ENCODE results near the gene IRF7.

The IRF7 gene

DNA sequence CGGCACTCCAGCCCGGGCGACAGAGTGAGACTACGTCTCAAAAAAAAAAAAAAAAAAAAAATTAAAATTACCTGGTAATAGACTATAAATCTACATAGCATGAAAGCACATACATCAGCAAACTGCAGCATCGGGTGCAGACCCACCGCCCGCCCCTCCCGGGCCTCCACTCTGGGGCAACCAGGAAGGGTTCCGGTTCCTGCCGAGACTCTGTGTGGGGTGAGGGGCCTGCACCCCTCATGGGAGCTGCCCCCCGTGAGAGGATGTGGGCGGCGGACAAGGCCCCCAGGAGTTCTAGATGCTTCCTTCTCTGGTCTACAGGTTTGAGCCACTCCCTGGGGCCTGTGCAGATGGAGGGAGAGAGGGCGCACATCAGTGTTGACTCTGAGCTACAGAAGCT, 30.5 kb upstream of the IRF7 start:
- H3K9me3 Mint-ChIP-seq, result no peaks in the 10 kb centered on the region
- H3K27me3 Mint-ChIP-seq, result no peaks in the 10 kb centered on the region
- no peak overlapping the region for H3K27ac Mint-ChIP-seq
- no peak overlapping the region for H3K4me3 Mint-ChIP-seq
- no peaks in the 10 kb centered on the region for H3K4me1 Mint-ChIP-seq
- H3K36me3 Mint-ChIP-seq, result no peaks in the 10 kb centered on the region

- no peak overlapping the region for H3K4me3 Mint-ChIP-seq
These were observed 29.8 kb upstream of the IRF7 start for GRCh38 chr11:645536-645935.

GRCh38 chr11:643849-644738, 28.3 kb upstream of the IRF7 start:
- no peaks in the 10 kb centered on the region for H3K36me3 Mint-ChIP-seq
- H3K27ac Mint-ChIP-seq, result no peak overlapping the region
- H3K4me1 Mint-ChIP-seq, result no peaks in the 10 kb centered on the region
- H3K4me3 Mint-ChIP-seq, result no peak overlapping the region
- no peaks in the 10 kb centered on the region for H3K9me3 Mint-ChIP-seq
- no peaks in the 10 kb centered on the region for H3K27me3 Mint-ChIP-seq

More at GRCh38 chr11:645536-645935, 29.8 kb upstream of the IRF7 start:
- Mint-ChIP-seq H3K9me3 (no peaks in the 10 kb centered on the region), H3K27ac (no peak overlapping the region), H3K36me3 (no peaks in the 10 kb centered on the region), H3K4me1 (no peaks in the 10 kb centered on the region), H3K27me3 (no peaks in the 10 kb centered on the region)

GRCh38 chr11:643366-643765, 27.6 kb upstream of the IRF7 start:
- no peak overlapping the region for H3K27ac Mint-ChIP-seq
- H3K27me3 Mint-ChIP-seq, result peaks cover 4% of the 10 kb centered on the region
- no peaks in the 10 kb centered on the region for H3K36me3 Mint-ChIP-seq
- H3K4me3 Mint-ChIP-seq, result no peak overlapping the region
- no peaks in the 10 kb centered on the region for H3K9me3 Mint-ChIP-seq
- peaks cover 5% of the 10 kb centered on the region for H3K4me1 Mint-ChIP-seq

GRCh38 chr11:641806-642370, 26.1 kb upstream of the IRF7 start:
- Mint-ChIP-seq H3K27ac (no peak overlapping the region), H3K4me1 (peaks cover 9% of the 10 kb centered on the region), H3K27me3 (peaks cover 9% of the 10 kb centered on the region), H3K36me3 (no peaks in the 10 kb centered on the region), H3K4me3 (no peak overlapping the region), H3K9me3 (no peaks in the 10 kb centered on the region)

DNA sequence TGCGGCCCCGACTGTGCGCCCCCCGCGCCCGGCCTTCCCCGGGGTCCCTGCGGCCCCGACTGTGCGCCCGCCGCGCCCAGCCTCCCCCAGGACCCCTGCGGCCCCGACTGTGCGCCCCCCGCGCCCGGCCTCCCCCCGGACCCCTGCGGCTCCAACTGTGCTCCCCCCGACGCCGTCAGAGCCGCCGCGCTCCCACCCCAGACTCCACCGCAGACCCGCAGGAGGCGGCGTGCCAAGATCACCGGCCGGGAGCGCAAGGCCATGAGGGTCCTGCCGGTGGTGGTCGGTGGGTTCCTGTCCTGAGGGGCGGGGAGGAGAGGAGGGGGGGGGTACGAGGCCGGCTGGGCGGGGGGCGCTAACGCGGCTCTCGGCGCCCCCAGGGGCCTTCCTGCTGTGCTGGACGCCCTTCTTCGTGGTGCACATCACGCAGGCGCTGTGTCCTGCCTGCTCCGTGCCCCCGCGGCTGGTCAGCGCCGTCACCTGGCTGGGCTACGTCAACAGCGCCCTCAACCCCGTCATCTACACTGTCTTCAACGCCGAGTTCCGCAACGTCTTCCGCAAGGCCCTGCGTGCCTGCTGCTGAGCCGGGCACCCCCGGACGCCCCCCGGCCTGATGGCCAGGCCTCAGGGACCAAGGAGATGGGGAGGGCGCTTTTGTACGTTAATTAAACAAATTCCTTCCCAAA, 24.4 kb upstream of the IRF7 start:
- peak overlapping the region; percentile 83 for H3K27ac Mint-ChIP-seq
- no peaks in the 10 kb centered on the region for H3K36me3 Mint-ChIP-seq
- H3K9me3 Mint-ChIP-seq, result no peaks in the 10 kb centered on the region
- H3K4me3 Mint-ChIP-seq, result peak overlapping the region; percentile 73
- H3K4me1 Mint-ChIP-seq, result peaks cover 9% of the 10 kb centered on the region
- peaks cover 14% of the 10 kb centered on the region for H3K27me3 Mint-ChIP-seq

- no peaks in the 10 kb centered on the region for H3K36me3 Mint-ChIP-seq
- peak overlapping the region; percentile 39 for H3K4me3 Mint-ChIP-seq
These were observed 23.7 kb upstream of the IRF7 start for GRCh38 chr11:639332-639955.

DNA sequence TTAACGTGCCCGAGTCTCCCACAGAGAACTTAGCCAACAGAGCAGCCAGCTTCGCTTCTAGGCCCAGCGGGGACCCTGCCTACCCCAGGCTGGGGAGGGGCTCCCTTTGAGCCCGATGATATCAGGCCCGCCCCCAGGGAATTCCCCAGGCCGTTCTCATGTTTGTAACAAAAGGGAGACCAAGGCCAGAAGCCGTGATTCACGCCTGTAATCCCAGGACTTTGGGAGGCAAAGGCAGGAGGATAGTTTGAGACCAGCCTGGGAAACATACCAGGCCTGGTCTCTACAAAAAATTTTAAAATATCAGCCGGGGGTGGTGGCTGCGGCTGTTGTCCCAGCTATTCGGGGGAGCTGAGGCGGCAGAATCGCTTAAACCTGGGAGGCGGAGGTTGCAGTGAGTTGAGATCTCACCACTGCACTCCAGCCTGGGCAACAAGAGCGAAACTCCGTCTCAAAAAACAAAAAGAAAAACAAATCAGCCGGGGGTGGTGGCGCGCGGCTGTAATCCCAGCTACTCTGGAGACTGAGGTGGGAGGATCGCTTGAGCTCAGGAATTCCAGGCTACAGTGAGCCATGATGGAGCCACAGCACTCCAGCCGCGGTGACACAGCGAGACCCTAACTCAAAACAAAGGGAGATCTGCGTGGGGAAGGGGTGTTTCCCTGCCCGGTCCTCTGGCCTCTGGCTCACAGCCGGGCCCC, 23.0 kb upstream of the IRF7 start:
- Mint-ChIP-seq H3K36me3 (no peaks in the 10 kb centered on the region), H3K4me3 (peak overlapping the region; percentile 33), H3K9me3 (no peaks in the 10 kb centered on the region), H3K27ac (no peak overlapping the region), H3K27me3 (peaks cover 14% of the 10 kb centered on the region), H3K4me1 (peaks cover 9% of the 10 kb centered on the region)

More at GRCh38 chr11:639332-639955, 23.7 kb upstream of the IRF7 start:
- Mint-ChIP-seq H3K9me3 (no peaks in the 10 kb centered on the region), H3K27me3 (peaks cover 14% of the 10 kb centered on the region), H3K27ac (no peak overlapping the region), H3K4me1 (peaks cover 9% of the 10 kb centered on the region)

DNA sequence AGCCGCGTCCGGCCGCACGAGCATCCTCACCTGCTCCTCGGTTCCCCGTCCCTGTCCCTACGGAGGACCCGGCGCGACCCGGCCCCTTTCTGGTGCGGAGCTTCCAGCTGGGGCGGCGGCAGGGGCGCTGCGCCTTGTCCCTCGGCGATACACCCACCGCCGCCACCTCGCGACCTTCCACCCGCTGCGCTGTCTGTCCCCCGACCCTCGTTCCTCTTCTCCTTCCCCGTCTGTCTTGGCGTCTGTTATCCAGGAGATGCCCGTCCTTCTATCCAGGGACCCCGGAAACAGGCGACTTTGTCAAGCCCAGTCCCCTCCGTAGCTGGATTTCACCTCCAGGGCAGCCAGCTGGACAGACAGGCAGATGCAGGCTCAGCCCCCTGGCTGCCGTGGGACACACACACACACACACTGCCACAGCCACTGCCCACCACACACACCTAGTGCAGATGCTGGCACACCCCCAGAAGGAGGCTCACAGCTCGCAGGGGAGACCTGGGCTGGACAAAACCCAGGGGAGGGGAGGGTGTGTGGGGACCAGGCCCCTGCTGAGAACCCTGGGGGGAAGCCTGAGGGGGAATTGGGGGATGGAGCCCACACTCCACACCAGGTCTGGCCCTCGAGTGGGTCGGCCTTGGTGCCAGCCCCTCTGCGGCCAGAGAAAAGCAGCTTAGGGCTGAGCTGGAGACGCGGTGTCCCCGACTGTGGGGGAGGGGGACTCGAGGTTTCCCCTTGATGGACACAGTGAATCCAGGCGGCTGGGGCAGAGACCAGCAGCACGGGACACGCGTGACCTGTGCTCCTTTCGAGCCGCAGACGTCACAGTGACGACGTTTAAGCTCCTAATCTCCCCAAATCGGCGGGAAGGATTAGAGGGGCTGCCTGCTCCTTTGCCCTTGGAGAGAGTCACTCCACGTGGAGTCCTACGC, 22.1 kb upstream of the IRF7 start:
- peak overlapping the region; percentile 61 for H3K4me3 Mint-ChIP-seq
- peaks cover 9% of the 10 kb centered on the region for H3K4me1 Mint-ChIP-seq
- no peaks in the 10 kb centered on the region for H3K36me3 Mint-ChIP-seq
- peaks cover 14% of the 10 kb centered on the region for H3K27me3 Mint-ChIP-seq
- H3K27ac Mint-ChIP-seq, result no peak overlapping the region
- no peaks in the 10 kb centered on the region for H3K9me3 Mint-ChIP-seq

GRCh38 chr11:637333-637592, 21.5 kb upstream of the IRF7 start:
- Mint-ChIP-seq H3K4me3 (peak overlapping the region; percentile 61), H3K27ac (no peak overlapping the region), H3K36me3 (no peaks in the 10 kb centered on the region), H3K4me1 (peaks cover 9% of the 10 kb centered on the region), H3K9me3 (no peaks in the 10 kb centered on the region), H3K27me3 (peaks cover 14% of the 10 kb centered on the region)

GRCh38 chr11:636511-637332, 21.0 kb upstream of the IRF7 start, which contains the start of gene DRD4:
TSS of gene DRD4 (plus strand) at chr11:637269. CDS start at chr11:637305, 36 bp downstream.
- Mint-ChIP-seq H3K27ac (no peak within 1 kb of the TSS), H3K9me3 (no peaks in the 10 kb centered on the region)

GRCh38 chr11:635945-636510, 20.3 kb upstream of the IRF7 start:
- Mint-ChIP-seq H3K4me3 (no peak overlapping the region), H3K27ac (no peak overlapping the region)

More at GRCh38 chr11:636511-637332, 21.0 kb upstream of the IRF7 start, which contains the start of gene DRD4:
- Mint-ChIP-seq H3K36me3 (no peaks in the 10 kb centered on the region), H3K4me3 (peak within 1 kb of the TSS; percentile 61), H3K27me3 (peaks cover 14% of the 10 kb centered on the region), H3K4me1 (peaks cover 9% of the 10 kb centered on the region)

GRCh38 chr11:630871-631270, 15.1 kb upstream of the IRF7 start:
- peaks cover 13% of the 10 kb centered on the region for H3K27me3 Mint-ChIP-seq
- H3K4me3 Mint-ChIP-seq, result no peak overlapping the region
- peaks cover 20% of the 10 kb centered on the region for H3K4me1 Mint-ChIP-seq
- no peaks in the 10 kb centered on the region for H3K36me3 Mint-ChIP-seq
- no peak overlapping the region for H3K27ac Mint-ChIP-seq
- H3K9me3 Mint-ChIP-seq, result no peaks in the 10 kb centered on the region

More at GRCh38 chr11:635945-636510, 20.3 kb upstream of the IRF7 start:
- Mint-ChIP-seq H3K36me3 (no peaks in the 10 kb centered on the region), H3K27me3 (peaks cover 14% of the 10 kb centered on the region), H3K4me1 (peaks cover 9% of the 10 kb centered on the region), H3K9me3 (no peaks in the 10 kb centered on the region)

All from activated naive CD4-positive, alpha-beta T cell treated with anti-CD3 and anti-CD28 coated beads, Interleukin-2, amount 50 U/mL, for 24 hours (primary cell).